SU-DHL-6 (cell line): ENCODE results near the gene FOXQ1.

Source experiments
- H2AFZ ChIP-seq: fragments of 200-600 bp; sonication (generic); 2 replicates; pipeline ENCODE4 v1.6.1; 2014; ENCODE audit warnings: low read depth, mild to moderate bottlenecking, moderate library complexity, mixed read lengths, antibody characterized with exemption, low read length; ENCODE audit not compliant: severe bottlenecking
- H3F3A ChIP-seq: fragments of 200-600 bp; shearing (Covaris generic); 2 replicates; pipeline ENCODE4 v1.6.0; 2016; ENCODE audit warnings: antibody characterized with exemption, mild to moderate bottlenecking; ENCODE audit not compliant: insufficient read depth
- H3K27ac ChIP-seq: fragments of 200-600 bp; sonication (generic); 2 replicates; pipeline ENCODE4 v1.5.1; 2016; ENCODE audit warnings: low read depth, mild to moderate bottlenecking, low read length, moderate library complexity, mixed read lengths
- H3K27me3 ChIP-seq: fragments of 200-600 bp; sonication (generic), shearing (Covaris generic); 2 replicates; pipeline ENCODE4 v1.6.0; 2014; ENCODE audit warnings: mild to moderate bottlenecking, low read length
- H3K36me3 ChIP-seq: fragments of 200-600 bp; sonication (generic); 2 replicates; pipeline ENCODE4 v1.6.1; 2014; ENCODE audit warnings: mild to moderate bottlenecking, low read length, mixed read lengths
- H3K4me2 ChIP-seq: fragments of 300-600, 200-600 bp; shearing (Covaris generic), sonication (generic); 2 replicates; pipeline ENCODE4 v1.6.0; 2014; ENCODE audit warnings: low read length, low read depth, mild to moderate bottlenecking; ENCODE audit not compliant: poor library complexity, severe bottlenecking
- H3K4me3 ChIP-seq: fragments of 200-600 bp; sonication (generic); 2 replicates; pipeline ENCODE4 v1.5.1; 2014; ENCODE audit warnings: antibody characterized with exemption, low read length, mild to moderate bottlenecking, mixed read lengths; ENCODE audit not compliant: insufficient read depth, poor library complexity, severe bottlenecking
- H3K79me2 ChIP-seq: fragments of 200-600 bp; sonication (generic); 2 replicates; pipeline ENCODE4 v1.6.1; 2014; ENCODE audit warnings: mild to moderate bottlenecking, low read length, moderate library complexity; ENCODE audit not compliant: insufficient read depth
- H3K9ac ChIP-seq: fragments of 200-600 bp; sonication (generic); 2 replicates; pipeline ENCODE4 v1.7.0; 2014; ENCODE audit warnings: mild to moderate bottlenecking, low read length
- H3K9me2 ChIP-seq: fragments of 200-600 bp; sonication (generic); replicated peaks from 2 replicates; pipeline ENCODE4 v1.6.1; 2014; ENCODE audit warnings: low read length; ENCODE audit not compliant: insufficient read depth
- H3K9me3 ChIP-seq: fragments of 200-600 bp; sonication (generic); 2 replicates; pipeline ENCODE4 v1.6.1; 2014; ENCODE audit warnings: low read length, mixed read lengths; ENCODE audit not compliant: insufficient read depth
- H4K20me1 ChIP-seq: fragments of 200-600 bp; sonication (generic); 2 replicates; pipeline ENCODE4 v1.6.1; 2014; ENCODE audit warnings: low read depth, mild to moderate bottlenecking, antibody characterized with exemption, low read length, moderate library complexity, mixed read lengths
- CTCF ChIP-seq: fragments of 200-600 bp; sonication (generic); IDR thresholded peaks from one replicate; pipeline ENCODE4 v1.5.1; 2017; ENCODE audit warnings: antibody characterized with exemption, mild to moderate bottlenecking, low read length, moderate library complexity; ENCODE audit not compliant: insufficient read depth, poor library complexity, severe bottlenecking
- EZH2phosphoT487 ChIP-seq: fragments of 200-600 bp; sonication (generic), shearing (Covaris generic); conservative IDR thresholded peaks from 2 replicates; pipeline ENCODE4 v1.6.1; 2018; ENCODE audit warnings: mild to moderate bottlenecking, antibody characterized with exemption, low read length, moderate library complexity, mixed read lengths

The FOXQ1 gene

GRCh38 chr6:1346558-1347091 is 34.7 kb downstream of the FOXQ1 start:
- Histone ChIP-seq H3K4me2 (no peak overlapping the region), H3K9me2 (no peaks in the 10 kb centered on the region), H3K79me2 (no peaks in the 10 kb centered on the region), H3K27me3 (no peaks in the 10 kb centered on the region), H3K4me3 (no peak overlapping the region), H3K9ac (no peak overlapping the region), H3K9me3 (0 out of 2 replicates have a peak, but pooled peaks cover 8% of the 10 kb centered on the region), H2AFZ (no peak overlapping the region), H3F3A (no peaks in the 10 kb centered on the region), H3K27ac (no peak overlapping the region), H4K20me1 (no peaks in the 10 kb centered on the region), H3K36me3 (no peaks in the 10 kb centered on the region)
- TF ChIP-seq EZH2phosphoT487 (no peak), CTCF (no peak)

GRCh38 chr6:1347161-1347560 is 35.3 kb downstream of the FOXQ1 start:
- H3K9me3 ChIP-seq: 0 out of 2 replicates have a peak, but pooled peaks cover 8% of the 10 kb centered on the region

GRCh38 chr6:1348675-1349074 is 36.8 kb downstream of the FOXQ1 start:
- Histone ChIP-seq H3K4me3 (no peak overlapping the region), H3K4me2 (no peak overlapping the region), H3K36me3 (no peaks in the 10 kb centered on the region), H3K9ac (no peak overlapping the region), H3K9me2 (no peaks in the 10 kb centered on the region), H3K27me3 (no peaks in the 10 kb centered on the region), H3K9me3 (0 out of 2 replicates have a peak, but pooled peaks cover 8% of the 10 kb centered on the region), H3K79me2 (no peaks in the 10 kb centered on the region), H2AFZ (no peak overlapping the region), H4K20me1 (no peaks in the 10 kb centered on the region), H3F3A (no peaks in the 10 kb centered on the region), H3K27ac (no peak overlapping the region)
- TF ChIP-seq CTCF (no peak), EZH2phosphoT487 (no peak)

More at GRCh38 chr6:1347161-1347560, 35.3 kb downstream of the FOXQ1 start:
- Histone ChIP-seq H3K27me3 (no peaks in the 10 kb centered on the region), H3K9me2 (no peaks in the 10 kb centered on the region), H3K27ac (no peak overlapping the region), H3K4me2 (no peak overlapping the region), H3F3A (no peaks in the 10 kb centered on the region), H3K36me3 (no peaks in the 10 kb centered on the region), H3K9ac (no peak overlapping the region), H3K4me3 (no peak overlapping the region), H4K20me1 (no peaks in the 10 kb centered on the region), H3K79me2 (no peaks in the 10 kb centered on the region), H2AFZ (no peak overlapping the region)
- no peak for TF ChIP-seq CTCF
- TF ChIP-seq EZH2phosphoT487: no peak
